ENCODE results near the gene LLGL2.

DNA sequence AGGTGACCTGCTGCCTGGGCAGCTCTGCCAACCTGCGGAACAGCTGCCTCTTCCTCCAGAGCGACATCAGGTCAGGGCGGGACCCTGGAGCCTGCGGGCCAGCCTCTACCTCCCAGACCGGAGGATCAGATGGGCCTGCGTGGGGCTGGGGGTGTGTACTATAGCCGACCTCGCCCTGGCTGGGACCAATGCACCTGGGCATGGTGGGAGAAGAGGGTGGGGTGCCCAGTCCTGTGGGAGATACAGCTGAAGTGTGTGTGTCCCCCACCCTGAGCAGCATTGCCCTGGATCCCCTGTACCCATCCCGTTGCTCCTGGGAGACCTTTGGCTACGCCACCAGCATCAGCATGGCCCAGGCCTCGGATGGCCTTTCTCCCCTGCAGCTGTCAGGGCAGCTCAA, 29.5 kb upstream of the LLGL2 start:
- TF ChIP-seq, protein P1, sequence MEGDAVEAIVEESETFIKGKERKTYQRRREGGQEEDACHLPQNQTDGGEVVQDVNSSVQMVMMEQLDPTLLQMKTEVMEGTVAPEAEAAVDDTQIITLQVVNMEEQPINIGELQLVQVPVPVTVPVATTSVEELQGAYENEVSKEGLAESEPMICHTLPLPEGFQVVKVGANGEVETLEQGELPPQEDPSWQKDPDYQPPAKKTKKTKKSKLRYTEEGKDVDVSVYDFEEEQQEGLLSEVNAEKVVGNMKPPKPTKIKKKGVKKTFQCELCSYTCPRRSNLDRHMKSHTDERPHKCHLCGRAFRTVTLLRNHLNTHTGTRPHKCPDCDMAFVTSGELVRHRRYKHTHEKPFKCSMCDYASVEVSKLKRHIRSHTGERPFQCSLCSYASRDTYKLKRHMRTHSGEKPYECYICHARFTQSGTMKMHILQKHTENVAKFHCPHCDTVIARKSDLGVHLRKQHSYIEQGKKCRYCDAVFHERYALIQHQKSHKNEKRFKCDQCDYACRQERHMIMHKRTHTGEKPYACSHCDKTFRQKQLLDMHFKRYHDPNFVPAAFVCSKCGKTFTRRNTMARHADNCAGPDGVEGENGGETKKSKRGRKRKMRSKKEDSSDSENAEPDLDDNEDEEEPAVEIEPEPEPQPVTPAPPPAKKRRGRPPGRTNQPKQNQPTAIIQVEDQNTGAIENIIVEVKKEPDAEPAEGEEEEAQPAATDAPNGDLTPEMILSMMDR (IDR thresholded peaks at IDR 0.05; ENCODE audit: low read depth, low read length, poor library complexity, severe bottlenecking), result no peak
- no peak for TF ChIP-seq EZH2phosphoT487 (IDR thresholded peaks at IDR 0.05; ENCODE audit: borderline replicate concordance, low read length)
